ENCODE results near the gene LIN54.

- TF ChIP-seq POLR2A (IDR thresholded peaks at IDR 0.05; ENCODE audit: low read depth, low read length) (no peak), TAF1 (IDR thresholded peaks at IDR 0.05; ENCODE audit: low read depth, low read length) (no peak), POLR2AphosphoS5 (IDR thresholded peaks at IDR 0.05; ENCODE audit: low read depth, low read length) (no peak), SPI1 (IDR thresholded peaks at IDR 0.05; ENCODE audit: low read depth, low read length) (no peak), POU2F2 (IDR thresholded peaks at IDR 0.05; ENCODE audit: low read depth, low read length) (no peak), PAX5 (IDR thresholded peaks at IDR 0.05; ENCODE audit: insufficient read depth, low read length, severe bottlenecking) (no peak)
Measured at GRCh38 chr4:82951196-82951595, 59.4 kb downstream of the LIN54 start.

Measured in GM12891 (cell line).